SK-N-MC (cell line): Measurements from ENCODE around the gene ANKMY1.

ENCODE experiments used
- EZH2 ChIP-seq: fragments of 200-600 bp; sonication (generic); IDR thresholded peaks from one replicate; pipeline ENCODE4 v1.6.1; 2017; ENCODE audit warnings: antibody characterized with exemption
- POLR2AphosphoS5 ChIP-seq: IDR thresholded peaks from 2 replicates; pipeline ENCODE4 v1.6.1; 2012; ENCODE audit warnings: mild to moderate bottlenecking, low read depth, low read length, borderline replicate concordance

- TF ChIP-seq POLR2AphosphoS5 (no peak), EZH2 (no peak)
Measured at GRCh38 chr2:240498171-240498957, 59.4 kb downstream of the ANKMY1 start.
